ENCODE data around the gene RND2. TPM values are rescaled to one million over a fixed set of nuclear protein-coding genes. Genes with fewer than 3 reads are reported as not detected.

The RND2 gene
- total and polyA plus RNA-seq, 2 of the 13 experiments (the other 11 are each of a cell fraction or from before 2014, with no cell fraction given), result 0.05 to 0.11 TPM

DNA sequence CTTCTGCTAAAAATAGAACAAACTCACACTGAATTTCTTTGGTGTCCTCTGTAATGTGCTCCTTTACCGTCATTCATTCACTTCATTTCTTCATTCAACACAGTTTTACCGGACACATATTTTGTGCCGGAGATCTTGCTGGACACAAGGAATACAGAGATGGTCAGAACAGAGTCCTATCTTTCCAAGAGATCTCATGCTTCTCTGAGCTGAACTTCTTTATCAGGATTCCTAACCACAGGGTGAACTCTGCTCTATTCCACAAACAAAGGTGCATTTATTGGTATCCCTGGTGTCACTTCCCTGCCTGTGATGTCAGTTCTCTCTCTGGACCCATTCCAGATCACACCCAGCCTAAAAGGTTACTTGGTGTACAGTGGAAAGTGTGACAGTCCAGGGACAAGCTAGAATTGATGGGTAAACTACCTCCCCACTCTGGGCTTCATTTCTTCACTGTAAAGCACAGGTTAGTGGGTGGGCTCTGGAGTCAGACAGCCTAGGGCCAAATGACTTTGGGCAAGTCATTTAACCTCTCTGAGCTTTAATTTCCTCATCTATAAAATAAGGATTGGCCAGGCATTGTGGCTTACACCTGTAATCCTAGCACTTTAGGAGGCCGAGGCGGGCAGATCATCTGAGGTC, 14.2 kb upstream of the RND2 start (continued):
- TF ChIP-seq, protein P1, sequence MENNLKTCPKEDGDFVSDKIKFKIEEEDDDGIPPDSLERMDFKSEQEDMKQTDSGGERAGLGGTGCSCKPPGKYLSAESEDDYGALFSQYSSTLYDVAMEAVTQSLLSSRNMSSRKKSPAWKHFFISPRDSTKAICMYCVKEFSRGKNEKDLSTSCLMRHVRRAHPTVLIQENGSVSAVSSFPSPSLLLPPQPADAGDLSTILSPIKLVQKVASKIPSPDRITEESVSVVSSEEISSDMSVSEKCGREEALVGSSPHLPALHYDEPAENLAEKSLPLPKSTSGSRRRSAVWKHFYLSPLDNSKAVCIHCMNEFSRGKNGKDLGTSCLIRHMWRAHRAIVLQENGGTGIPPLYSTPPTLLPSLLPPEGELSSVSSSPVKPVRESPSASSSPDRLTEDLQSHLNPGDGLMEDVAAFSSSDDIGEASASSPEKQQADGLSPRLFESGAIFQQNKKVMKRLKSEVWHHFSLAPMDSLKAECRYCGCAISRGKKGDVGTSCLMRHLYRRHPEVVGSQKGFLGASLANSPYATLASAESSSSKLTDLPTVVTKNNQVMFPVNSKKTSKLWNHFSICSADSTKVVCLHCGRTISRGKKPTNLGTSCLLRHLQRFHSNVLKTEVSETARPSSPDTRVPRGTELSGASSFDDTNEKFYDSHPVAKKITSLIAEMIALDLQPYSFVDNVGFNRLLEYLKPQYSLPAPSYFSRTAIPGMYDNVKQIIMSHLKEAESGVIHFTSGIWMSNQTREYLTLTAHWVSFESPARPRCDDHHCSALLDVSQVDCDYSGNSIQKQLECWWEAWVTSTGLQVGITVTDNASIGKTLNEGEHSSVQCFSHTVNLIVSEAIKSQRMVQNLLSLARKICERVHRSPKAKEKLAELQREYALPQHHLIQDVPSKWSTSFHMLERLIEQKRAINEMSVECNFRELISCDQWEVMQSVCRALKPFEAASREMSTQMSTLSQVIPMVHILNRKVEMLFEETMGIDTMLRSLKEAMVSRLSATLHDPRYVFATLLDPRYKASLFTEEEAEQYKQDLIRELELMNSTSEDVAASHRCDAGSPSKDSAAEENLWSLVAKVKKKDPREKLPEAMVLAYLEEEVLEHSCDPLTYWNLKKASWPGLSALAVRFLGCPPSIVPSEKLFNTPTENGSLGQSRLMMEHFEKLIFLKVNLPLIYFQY (CRISPR knock-in tag; IDR thresholded peaks at IDR 0.05; ENCODE audit: borderline replicate concordance), result peak; percentile 37; the same call in 1 of the 2 replicates
- TF ChIP-seq MEIS1 (CRISPR knock-in tag; IDR thresholded peaks at IDR 0.05; ENCODE audit: borderline replicate concordance) (peak; percentile 70; the same call in 1 of the 2 replicates), MIER3 (CRISPR knock-in tag; IDR thresholded peaks at IDR 0.05; ENCODE audit: borderline replicate concordance) (peak; percentile 75; the same call in 1 of the 2 replicates), RARA (CRISPR knock-in tag; IDR thresholded peaks at IDR 0.05) (peak; percentile 84), CREB1 (IDR thresholded peaks at IDR 0.05) (peak; percentile 82), CREB1 (CRISPR knock-in tag; IDR thresholded peaks at IDR 0.05) (peak; percentile 76), CC2D1A (CRISPR knock-in tag; IDR thresholded peaks at IDR 0.05) (0 out of 2 replicates have a peak, but pooled peaks have one; percentile 64), ZNF619 (CRISPR knock-in tag; IDR thresholded peaks at IDR 0.05) (no peak), NR2F2 (IDR thresholded peaks at IDR 0.05; ENCODE audit: borderline replicate concordance, low read depth) (peak; percentile 79; the same call in 1 of the 2 replicates), GFI1 (CRISPR knock-in tag; IDR thresholded peaks at IDR 0.05; ENCODE audit: borderline replicate concordance) (peak; percentile 49; the same call in 1 of the 2 replicates), NFIC (IDR thresholded peaks at IDR 0.05; ENCODE audit: low read length) (peak; percentile 87), YEATS4 (CRISPR knock-in tag; IDR thresholded peaks at IDR 0.05; ENCODE audit: borderline replicate concordance) (peak; percentile 19; the same call in 1 of the 2 replicates), ZNF672 (CRISPR knock-in tag; IDR thresholded peaks at IDR 0.05) (no peak), JDP2 (CRISPR knock-in tag; IDR thresholded peaks at IDR 0.05; ENCODE audit: borderline replicate concordance) (no peak; the same call in 1 of the 2 replicates), MTF2 (CRISPR knock-in tag; IDR thresholded peaks at IDR 0.05; ENCODE audit: borderline replicate concordance) (no peak), ZNF530 (CRISPR knock-in tag; IDR thresholded peaks at IDR 0.05; ENCODE audit: low read depth) (no peak), CEBPG (CRISPR knock-in tag; IDR thresholded peaks at IDR 0.05) (peak; percentile 63), PAX8 (CRISPR knock-in tag; IDR thresholded peaks at IDR 0.05; ENCODE audit: borderline replicate concordance) (no peak), ZNF430 (CRISPR knock-in tag; IDR thresholded peaks at IDR 0.05) (no peak), YEATS2 (CRISPR knock-in tag; IDR thresholded peaks at IDR 0.05; ENCODE audit: borderline replicate concordance) (peak; percentile 41; the same call in 1 of the 2 replicates), ONECUT2 (CRISPR knock-in tag; IDR thresholded peaks at IDR 0.05) (no peak; the same call in 1 of the 2 replicates)
- TF ChIP-seq, protein P2, sequence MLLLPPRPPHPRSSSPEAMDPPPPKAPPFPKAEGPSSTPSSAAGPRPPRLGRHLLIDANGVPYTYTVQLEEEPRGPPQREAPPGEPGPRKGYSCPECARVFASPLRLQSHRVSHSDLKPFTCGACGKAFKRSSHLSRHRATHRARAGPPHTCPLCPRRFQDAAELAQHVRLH (CRISPR knock-in tag; IDR thresholded peaks at IDR 0.05; ENCODE audit: borderline replicate concordance, low read depth), result no peak
- TF ChIP-seq, protein P3, sequence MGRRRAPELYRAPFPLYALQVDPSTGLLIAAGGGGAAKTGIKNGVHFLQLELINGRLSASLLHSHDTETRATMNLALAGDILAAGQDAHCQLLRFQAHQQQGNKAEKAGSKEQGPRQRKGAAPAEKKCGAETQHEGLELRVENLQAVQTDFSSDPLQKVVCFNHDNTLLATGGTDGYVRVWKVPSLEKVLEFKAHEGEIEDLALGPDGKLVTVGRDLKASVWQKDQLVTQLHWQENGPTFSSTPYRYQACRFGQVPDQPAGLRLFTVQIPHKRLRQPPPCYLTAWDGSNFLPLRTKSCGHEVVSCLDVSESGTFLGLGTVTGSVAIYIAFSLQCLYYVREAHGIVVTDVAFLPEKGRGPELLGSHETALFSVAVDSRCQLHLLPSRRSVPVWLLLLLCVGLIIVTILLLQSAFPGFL (CRISPR knock-in tag; IDR thresholded peaks at IDR 0.05), result no peak
- TF ChIP-seq, protein P4, sequence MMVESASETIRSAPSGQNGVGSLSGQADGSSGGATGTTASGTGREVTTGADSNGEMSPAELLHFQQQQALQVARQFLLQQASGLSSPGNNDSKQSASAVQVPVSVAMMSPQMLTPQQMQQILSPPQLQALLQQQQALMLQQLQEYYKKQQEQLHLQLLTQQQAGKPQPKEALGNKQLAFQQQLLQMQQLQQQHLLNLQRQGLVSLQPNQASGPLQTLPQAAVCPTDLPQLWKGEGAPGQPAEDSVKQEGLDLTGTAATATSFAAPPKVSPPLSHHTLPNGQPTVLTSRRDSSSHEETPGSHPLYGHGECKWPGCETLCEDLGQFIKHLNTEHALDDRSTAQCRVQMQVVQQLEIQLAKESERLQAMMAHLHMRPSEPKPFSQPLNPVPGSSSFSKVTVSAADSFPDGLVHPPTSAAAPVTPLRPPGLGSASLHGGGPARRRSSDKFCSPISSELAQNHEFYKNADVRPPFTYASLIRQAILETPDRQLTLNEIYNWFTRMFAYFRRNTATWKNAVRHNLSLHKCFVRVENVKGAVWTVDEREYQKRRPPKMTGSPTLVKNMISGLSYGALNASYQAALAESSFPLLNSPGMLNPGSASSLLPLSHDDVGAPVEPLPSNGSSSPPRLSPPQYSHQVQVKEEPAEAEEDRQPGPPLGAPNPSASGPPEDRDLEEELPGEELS (CRISPR knock-in tag; IDR thresholded peaks at IDR 0.05), result peak; percentile 71

All from HepG2 (cell line).